ENCODE measurements around the gene FBP1.
"Not testable (repeated sequence)": the region's sequence is repeated elsewhere in the genome, so short reads cannot be mapped to it uniquely, and the experiment has no call there.

Gene FBP1

GRCh38 chr9:94612071-94612470, 27.2 kb downstream of the FBP1 start:
- DNase-seq (ENCODE audit: low spot score), result no peak

GRCh38 chr9:94611638-94612068, 27.7 kb downstream of the FBP1 start:
- no peak for DNase-seq (ENCODE audit: low spot score)

GRCh38 chr9:94610181-94610606, 29.1 kb downstream of the FBP1 start:
- DNase-seq (ENCODE audit: low spot score), result no peak

- DNase-seq (ENCODE audit: low spot score), result no peak
Observed at GRCh38 chr9:94607423-94607691, 32.0 kb downstream of the FBP1 start.

GRCh38 chr9:94606646-94607422, 32.5 kb downstream of the FBP1 start:
- DNase-seq (ENCODE audit: low spot score), result no peak

GRCh38 chr9:94603259-94604160, 35.8 kb downstream of the FBP1 start:
- DNase-seq (ENCODE audit: low spot score), result peak; percentile 82

GRCh38 chr9:94602666-94603065, 36.7 kb downstream of the FBP1 start:
- DNase-seq (ENCODE audit: low spot score), result no peak

- no peak for DNase-seq (ENCODE audit: low spot score)
Observed at GRCh38 chr9:94600715-94601114, 38.6 kb downstream of the FBP1 start.

GRCh38 chr9:94600258-94600657, 39.1 kb downstream of the FBP1 start:
- DNase-seq (ENCODE audit: low spot score), result no peak

GRCh38 chr9:94599102-94599501, 40.2 kb downstream of the FBP1 start:
- DNase-seq (ENCODE audit: low spot score), result no peak

- DNase-seq (ENCODE audit: low spot score), result no peak
Observed at GRCh38 chr9:94593459-94594345, 45.6 kb downstream of the FBP1 start, which contains the start of gene FBP2. TSS of gene FBP2 (minus strand) at chr9:94593824. CDS start at chr9:94593726, 98 bp downstream.

GRCh38 chr9:94592683-94593082, 46.6 kb downstream of the FBP1 start:
- DNase-seq (ENCODE audit: low spot score), result not testable (repeated sequence)

GRCh38 chr9:94591876-94592275, 47.4 kb downstream of the FBP1 start:
- no peak for DNase-seq (ENCODE audit: low spot score)

- DNase-seq (ENCODE audit: low spot score), result not testable (repeated sequence)
Observed at GRCh38 chr9:94591046-94591545, 48.2 kb downstream of the FBP1 start.

- no peak for DNase-seq (ENCODE audit: low spot score)
Observed at GRCh38 chr9:94588681-94589080, 50.6 kb downstream of the FBP1 start.

GRCh38 chr9:94586814-94587213, 52.5 kb downstream of the FBP1 start:
- DNase-seq (ENCODE audit: low spot score), result no peak

- DNase-seq (ENCODE audit: low spot score), result no peak
Observed at GRCh38 chr9:94586316-94586715, 53.0 kb downstream of the FBP1 start.

GRCh38 chr9:94584555-94584954, 54.8 kb downstream of the FBP1 start:
- no peak for DNase-seq (ENCODE audit: low spot score)

- no peak for DNase-seq (ENCODE audit: low spot score)
Observed at GRCh38 chr9:94581728-94582127, 57.6 kb downstream of the FBP1 start.

- DNase-seq (ENCODE audit: low spot score), result no peak
Observed at GRCh38 chr9:94577571-94577970, 61.7 kb downstream of the FBP1 start.

- no peak for DNase-seq (ENCODE audit: low spot score)
Observed at GRCh38 chr9:94577036-94577435, 62.3 kb downstream of the FBP1 start.

GRCh38 chr9:94576131-94576530, 63.2 kb downstream of the FBP1 start:
- DNase-seq (ENCODE audit: low spot score), result no peak

All from left forelimb (tissue), 1 donor.